BJ (cell line): ENCODE measurements around the gene FBXW11. TPM values are rescaled to one million over a fixed set of nuclear protein-coding genes. Genes with fewer than 3 reads are reported as not detected.

Source experiments
- CTCF ChIA-PET: fragments of 350-600 bp; formaldehyde crosslinking; extraction: SDS; loops from one replicate; lab custom pipeline; 2021; ENCODE audit warnings: antibody characterized with exemption, inconsistent platforms; lab: Yijun Ruan, JAX
- POLR2A ChIA-PET: fragments of 300-600 bp; sonication (Branson Sonifier 250); formaldehyde crosslinking; extraction: SDS; loops from one replicate; lab custom pipeline; 2021; ENCODE audit warnings: antibody characterized with exemption; lab: Charles Lee
- DNase-seq: peaks from one replicate; pipeline ENCODE4 v3.0.0-alpha.2; 2011; ENCODE audit warnings: low read depth
- H3K27me3 ChIP-seq: 2 replicates; pipeline ENCODE4 v1.6.0; 2011; ENCODE audit warnings: low read length; ENCODE audit not compliant: control insufficient read depth, insufficient read depth
- H3K36me3 ChIP-seq: 2 replicates; pipeline ENCODE4 v1.5.1; 2011; ENCODE audit warnings: low read length; ENCODE audit not compliant: control insufficient read depth, insufficient read depth
- H3K4me3 ChIP-seq: 2 replicates; pipeline ENCODE4 v1.5.1; 2011; ENCODE audit warnings: low read depth, mild to moderate bottlenecking, control low read depth, low read length
- CTCF ChIP-seq: IDR thresholded peaks from 2 replicates; pipeline ENCODE4 v1.5.1; 2011; ENCODE audit warnings: low read depth, mild to moderate bottlenecking, control low read depth, inconsistent platforms, low read length, moderate library complexity; ENCODE audit not compliant: insufficient read depth
- polyA plus RNA-seq: library from polyadenylated mRNA; depleted of rRNA; stranded (reverse); fragments of >200 nt; gene quantifications from 2 replicates; pipeline ENCODE4 v1.2.3, GENCODE V29; 2011

FBXW11 gene
- polyA plus RNA-seq, 1 experiment = 55.5 TPM

GRCh38 chr5:172005708-172006320 lies 624 bp downstream of the FBXW11 start:
- POLR2A ChIA-PET = interaction anchor here (1.5 kb wide), 1 partner anchor 21 kb away, joined by 4 read pairs; no protein-coding TSS in a partner anchor
- peak overlapping the region; percentile 88 for H3K4me3 ChIP-seq
- no peaks in the 10 kb centered on the region for H3K36me3 ChIP-seq
- no peak for DNase-seq
- CTCF ChIA-PET = interaction anchor here (0.8 to 2.6 kb wide), 8 partner anchors 19 to 587 kb away, joined by 3 to 22 read pairs (median 6); no protein-coding TSS in a partner anchor
- TF ChIP-seq CTCF = no peak
- H3K27me3 ChIP-seq = no peaks in the 10 kb centered on the region

GRCh38 chr5:172004824-172005237 lies 1.6 kb downstream of the FBXW11 start:
- TF ChIP-seq CTCF = no peak
- CTCF ChIA-PET = interaction anchor here (0.6 to 1.4 kb wide), 2 partner anchors 93 to 119 kb away, joined by 3 to 8 read pairs; no protein-coding TSS in a partner anchor
- Histone ChIP-seq H3K36me3 (no peaks in the 10 kb centered on the region), H3K27me3 (no peaks in the 10 kb centered on the region), H3K4me3 (peak overlapping the region; percentile 88)
- POLR2A ChIA-PET = no interaction called here
- no peak for DNase-seq

GRCh38 chr5:172003746-172004145 lies 2.7 kb downstream of the FBXW11 start:
- H3K27me3 ChIP-seq = no peaks in the 10 kb centered on the region
- no peak for TF ChIP-seq CTCF
- DNase-seq = no peak
- H3K4me3 ChIP-seq = no peak overlapping the region
- ChIA-PET POLR2A (no interaction called here), CTCF (interaction anchor here (0.9 to 1.3 kb wide), 4 partner anchors 13 to 92 kb away, joined by 3 to 7 read pairs (median 3); no protein-coding TSS in a partner anchor)
- H3K36me3 ChIP-seq = no peaks in the 10 kb centered on the region

GRCh38 chr5:172002840-172003512 lies 3.5 kb downstream of the FBXW11 start:
- Histone ChIP-seq H3K36me3 (no peaks in the 10 kb centered on the region), H3K4me3 (no peak overlapping the region), H3K27me3 (no peaks in the 10 kb centered on the region)
- ChIA-PET POLR2A (no interaction called here), CTCF (interaction anchor here (0.9 to 1.3 kb wide), 4 partner anchors 12 to 91 kb away, joined by 3 to 7 read pairs (median 3); no protein-coding TSS in a partner anchor)
- no peak for TF ChIP-seq CTCF
- DNase-seq = no peak

GRCh38 chr5:172002310-172002709 lies 4.1 kb downstream of the FBXW11 start:
- DNase-seq = no peak
- TF ChIP-seq CTCF = peak; percentile 60
- Histone ChIP-seq H3K4me3 (no peak overlapping the region), H3K36me3 (no peaks in the 10 kb centered on the region), H3K27me3 (no peaks in the 10 kb centered on the region)
- CTCF ChIA-PET = no interaction called here
- POLR2A ChIA-PET = no interaction called here
